NCI-H69 (cell line): ENCODE results near the gene HTR4.
A peak's percentile ranks its signal among the peaks of the same experiment; 100 is the strongest.

ENCODE experiments used
- DNase-seq: peaks from one replicate; lab custom pipeline; 2025; lab: John Stamatoyannopoulos, UW

HTR4 gene

GRCh38 chr5:148607406-148607805 lies 46.9 kb downstream of the HTR4 start:
- DNase-seq = no peak

DNA sequence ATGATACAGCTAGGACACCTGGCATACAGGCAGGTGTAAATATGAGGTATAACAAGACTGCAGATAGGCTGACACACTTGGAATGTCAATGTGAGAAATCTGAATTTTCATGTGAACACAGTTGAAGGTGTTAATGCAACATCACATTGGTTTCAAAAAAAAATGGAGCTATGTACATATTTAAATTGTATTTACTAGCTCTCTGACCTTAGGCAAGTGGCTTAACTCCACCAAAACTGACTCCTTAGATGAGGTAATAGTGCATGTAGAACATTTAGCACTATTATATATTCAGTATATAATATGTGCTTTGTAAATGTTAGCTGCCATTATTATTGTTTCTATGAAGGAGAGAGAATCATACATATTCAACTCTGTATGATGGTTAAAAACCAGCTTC lies 48.0 kb downstream of the HTR4 start:
- DNase-seq = no peak

DNA sequence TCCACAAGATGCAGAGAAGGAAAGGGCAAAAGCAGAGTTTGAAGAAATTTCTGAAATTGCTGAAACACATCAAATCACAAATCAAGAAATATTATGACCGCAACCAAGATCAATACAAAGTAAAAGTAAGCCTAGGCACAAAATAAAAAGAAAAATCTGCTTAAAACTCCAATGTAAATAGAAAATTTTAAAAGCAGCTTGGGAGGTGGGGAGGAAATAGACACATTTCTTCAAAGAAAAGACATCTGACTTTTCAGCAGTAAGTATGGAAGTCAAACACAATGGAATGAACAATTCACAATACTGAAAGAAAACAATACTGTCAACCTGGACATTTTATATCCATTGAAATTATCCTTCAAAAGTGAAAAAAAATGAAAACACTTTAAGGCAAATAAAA lies 55.1 kb downstream of the HTR4 start:
- no peak for DNase-seq

DNA sequence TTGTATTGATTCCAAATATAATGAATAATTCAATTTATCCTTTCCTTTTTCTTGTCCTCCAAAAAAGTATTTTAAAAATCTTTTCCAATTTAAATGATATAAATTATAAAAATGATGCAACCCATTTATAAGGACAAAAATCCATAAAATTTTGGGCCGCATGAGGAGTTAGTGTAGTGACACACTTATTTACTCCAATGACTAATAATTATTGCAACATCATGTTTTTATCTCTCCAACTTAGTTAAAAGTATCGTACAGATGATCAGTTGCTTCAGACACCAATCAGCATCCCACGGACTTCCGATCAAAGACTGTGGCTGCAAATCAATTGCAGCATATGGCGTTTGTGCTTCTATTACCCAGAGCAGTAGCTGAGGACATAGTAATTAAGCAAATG lies 58.6 kb downstream of the HTR4 start:
- no peak for DNase-seq

DNA sequence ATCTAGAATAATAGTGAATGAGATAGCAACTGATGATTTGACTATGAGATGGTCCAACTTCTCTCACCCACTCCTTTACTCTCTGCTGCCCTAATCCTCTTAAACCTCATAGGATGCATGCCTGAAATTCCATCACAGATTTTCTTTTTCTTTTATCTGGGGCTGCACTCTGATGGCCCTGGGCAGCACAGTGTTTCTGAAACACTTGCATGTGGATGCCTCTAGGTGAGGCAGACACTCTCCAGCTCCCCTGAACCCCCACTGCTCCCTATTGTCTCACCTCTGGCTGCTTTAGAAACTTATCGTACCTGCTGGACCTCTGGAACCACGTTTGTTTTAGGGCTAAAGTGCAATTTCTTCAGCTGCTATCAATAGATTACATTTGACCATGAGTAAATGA lies 67.5 kb downstream of the HTR4 start:
- DNase-seq = no peak

DNA sequence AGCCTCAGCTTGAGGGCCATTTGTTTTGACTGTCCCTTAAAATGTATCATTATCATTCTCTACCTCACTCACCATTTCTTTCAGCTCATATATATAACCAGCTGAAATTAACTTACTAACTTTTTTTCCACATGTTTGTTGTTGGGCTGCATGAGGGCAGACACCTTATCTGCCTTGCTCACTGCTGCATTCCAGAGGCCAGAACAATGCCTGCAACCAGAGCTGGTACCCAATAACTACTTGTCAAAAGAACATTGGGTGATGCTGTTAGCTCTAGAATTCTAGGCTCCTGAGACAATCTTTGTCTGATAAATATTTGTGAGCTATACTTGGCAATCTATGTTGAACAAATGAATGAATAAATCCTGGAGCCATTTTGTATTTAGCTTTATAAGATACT lies 68.3 kb downstream of the HTR4 start:
- no peak for DNase-seq

DNA sequence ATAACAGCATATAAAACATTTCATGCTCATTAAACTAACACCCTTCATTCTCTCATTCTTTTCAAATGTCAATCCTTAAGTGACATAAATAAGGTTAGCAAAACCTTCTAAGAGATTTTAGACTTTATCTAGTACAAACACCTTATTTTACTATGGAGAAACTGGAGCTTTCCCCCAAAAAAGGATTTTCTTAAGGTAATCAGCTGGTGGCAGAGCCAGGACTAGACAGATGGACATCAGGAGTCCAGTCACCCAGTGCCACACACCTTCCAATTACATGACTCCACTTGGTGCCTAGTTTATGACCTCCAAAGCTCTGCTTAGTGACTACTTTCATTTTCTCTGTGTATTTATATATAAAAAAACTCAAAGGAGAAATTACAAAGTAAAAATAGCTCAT lies 70.2 kb downstream of the HTR4 start:
- DNase-seq = no peak

DNA sequence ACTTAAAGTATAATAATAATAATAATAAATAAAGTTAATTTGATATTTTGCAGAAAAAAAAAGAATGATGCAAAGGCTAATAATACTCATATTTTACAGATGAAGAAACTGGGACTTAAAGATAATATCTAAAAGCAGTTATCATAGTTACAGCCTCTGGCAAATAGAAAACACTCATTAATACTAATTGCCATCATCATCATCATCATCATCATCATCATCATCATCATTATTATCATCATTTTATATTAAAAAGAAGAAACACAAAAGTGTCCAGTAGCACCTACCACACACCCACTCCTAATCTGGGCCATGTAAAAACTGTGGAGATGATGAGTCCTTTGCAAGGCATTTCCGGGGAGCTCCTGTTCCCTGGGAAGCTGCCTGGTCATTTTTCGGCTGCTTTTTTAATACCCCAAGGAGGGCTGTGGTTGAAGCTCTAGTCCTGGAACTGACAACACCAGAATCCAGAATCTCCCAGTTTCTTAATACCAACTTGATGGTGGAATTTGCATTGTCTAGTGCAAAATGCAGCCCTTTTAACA lies 70.8 kb downstream of the HTR4 start:
- DNase-seq = no peak

- DNase-seq = no peak
These were observed 80.2 kb downstream of the HTR4 start for GRCh38 chr5:148574167-148574566.

- no peak for DNase-seq
These were observed 81.0 kb downstream of the HTR4 start for GRCh38 chr5:148573374-148573773.

DNA sequence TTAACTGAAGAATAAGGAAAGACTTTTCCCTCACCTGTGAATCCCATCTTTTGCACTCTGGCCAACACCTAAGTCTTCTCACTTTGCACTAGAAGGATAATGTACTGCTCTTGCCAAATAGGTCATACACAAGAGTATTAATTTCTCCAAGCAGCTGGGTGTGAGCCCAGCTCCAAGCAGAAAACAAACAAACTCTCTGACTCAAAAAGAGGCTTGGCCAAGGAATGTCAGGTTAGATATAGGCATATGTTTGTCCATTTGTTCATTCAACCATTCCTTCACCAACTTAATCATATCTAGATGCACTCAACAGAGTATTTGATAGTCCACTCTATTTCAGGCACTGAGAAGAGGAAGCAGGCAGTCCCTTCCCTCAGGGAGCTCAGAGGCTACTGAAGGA lies 84.4 kb downstream of the HTR4 start:
- DNase-seq = peak; percentile 8

- no peak for DNase-seq
These were observed 89.2 kb downstream of the HTR4 start for GRCh38 chr5:148565148-148565547.

GRCh38 chr5:148563021-148563420 lies 91.3 kb downstream of the HTR4 start:
- DNase-seq = no peak

DNA sequence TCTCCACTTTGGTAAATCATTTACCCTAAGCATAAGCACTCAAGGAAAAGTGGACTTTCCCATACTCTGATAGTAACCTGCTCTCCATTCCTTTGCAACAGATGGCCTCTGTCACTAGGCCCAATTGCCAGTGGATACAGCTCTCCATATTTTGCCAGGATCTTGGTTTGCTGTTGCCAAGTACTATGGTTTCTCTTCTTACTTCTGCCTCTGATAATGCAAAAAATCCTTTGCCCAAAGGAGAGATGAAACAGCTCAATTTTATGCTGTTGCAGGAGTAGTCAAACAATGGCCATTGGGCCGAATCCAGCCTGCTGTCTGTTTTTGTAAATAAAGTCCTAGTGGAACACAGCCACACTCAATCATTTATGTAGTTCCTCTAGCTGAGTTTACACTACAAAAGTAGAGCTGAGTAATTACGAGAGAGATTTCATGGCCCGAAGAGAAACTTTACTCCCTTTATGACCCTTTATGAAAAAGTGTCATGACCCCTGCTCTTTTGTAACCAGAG lies 92.5 kb downstream of the HTR4 start:
- no peak for DNase-seq

DNA sequence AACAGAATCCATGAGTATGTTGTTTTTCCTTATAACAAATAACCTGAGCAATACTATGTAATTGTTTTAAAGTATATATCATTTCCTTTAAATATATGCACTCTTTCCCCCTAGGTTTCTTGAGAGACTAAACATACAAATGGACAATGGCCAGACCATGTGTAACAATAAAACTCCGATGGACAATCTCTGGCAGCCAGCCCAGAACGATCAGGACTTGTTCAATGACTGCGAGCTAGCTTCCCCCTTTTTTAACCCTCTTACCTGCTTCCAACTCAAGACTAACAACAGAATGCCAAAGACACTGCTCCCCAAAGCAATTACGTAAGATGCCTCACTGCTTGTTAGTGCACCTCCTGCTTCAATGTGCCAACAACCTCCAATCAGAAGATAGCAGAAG lies 94.9 kb downstream of the HTR4 start:
- peak; percentile 33 for DNase-seq

- DNase-seq = no peak
These were observed 95.4 kb downstream of the HTR4 start for GRCh38 chr5:148558892-148559291.

GRCh38 chr5:148556835-148557234 lies 97.5 kb downstream of the HTR4 start:
- no peak for DNase-seq

- DNase-seq = no peak
These were observed 99.7 kb downstream of the HTR4 start for GRCh38 chr5:148554621-148555020.

DNA sequence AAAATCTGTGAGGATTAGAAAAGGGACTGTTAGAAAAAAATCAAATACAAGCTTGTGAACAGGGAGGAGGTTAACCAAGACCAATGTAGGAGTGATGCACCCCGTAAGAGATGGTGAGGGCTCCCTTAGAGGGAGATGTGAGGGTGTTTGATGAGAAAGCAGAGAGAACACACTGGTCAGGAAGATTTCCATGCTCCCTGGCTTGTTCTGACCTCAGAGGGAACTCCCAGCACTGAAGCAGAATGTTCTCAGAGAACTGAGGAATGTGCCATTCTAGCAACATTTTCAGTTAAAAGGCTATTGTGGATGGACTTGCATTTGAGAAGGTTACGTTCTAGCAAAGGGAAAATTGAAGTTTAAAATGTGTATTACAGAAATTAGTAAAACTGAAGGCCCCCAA lies 110.6 kb downstream of the HTR4 start:
- no peak for DNase-seq

DNA sequence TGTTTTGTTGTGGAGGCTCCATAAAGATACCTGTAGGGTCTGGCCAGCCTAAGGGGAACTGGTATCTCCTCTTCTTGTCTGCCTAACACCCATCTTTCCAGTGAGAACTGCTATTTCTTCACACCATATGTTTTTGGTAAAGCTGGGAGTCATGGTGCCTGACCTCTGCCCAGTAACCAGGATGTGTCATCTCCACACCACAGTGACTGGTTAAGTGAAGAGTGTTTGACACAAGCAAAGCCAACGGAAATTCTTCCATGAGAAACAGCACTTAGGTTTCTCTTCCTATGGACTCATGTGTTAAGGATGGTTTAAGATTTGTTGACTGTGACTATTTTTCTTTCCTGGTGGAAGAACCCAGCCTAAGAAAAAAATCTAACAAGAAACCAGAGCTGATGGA lies 111.5 kb downstream of the HTR4 start:
- no peak for DNase-seq

DNA sequence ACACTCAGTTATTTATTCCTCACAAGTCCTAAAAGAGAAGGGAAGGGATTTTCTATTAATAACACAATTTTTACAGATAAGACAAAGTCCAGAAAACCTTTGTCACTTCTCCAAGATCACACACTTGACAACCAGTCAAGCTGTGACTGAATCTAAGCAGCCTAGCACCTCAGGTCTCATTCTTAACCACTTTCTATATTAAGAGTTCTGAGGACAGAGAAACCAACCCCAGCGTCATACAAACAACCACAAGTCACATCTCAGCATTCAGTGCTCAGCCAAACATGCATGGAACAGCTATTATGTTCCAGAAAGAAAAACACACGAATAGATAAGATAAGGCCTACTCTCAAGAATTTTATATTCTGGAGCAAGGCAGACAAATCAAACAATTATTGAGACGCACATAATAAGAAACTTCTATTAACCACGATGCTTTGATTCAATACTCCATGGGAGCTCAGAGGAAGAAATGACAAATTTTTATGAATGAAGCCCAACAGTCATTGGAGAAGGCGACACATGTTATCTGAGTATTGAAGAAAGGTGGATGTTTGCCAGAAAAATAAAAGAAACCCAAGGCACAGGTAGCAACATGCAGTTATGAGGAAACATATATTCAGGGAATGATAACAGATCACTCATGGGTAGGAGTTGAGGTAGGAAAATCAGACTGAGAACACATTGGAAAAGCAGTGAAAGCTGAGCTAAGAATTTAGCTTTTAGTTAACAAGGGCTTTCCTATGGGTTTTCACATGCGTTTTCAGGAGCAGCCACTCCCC lies 113.1 kb downstream of the HTR4 start:
- DNase-seq = no peak

- DNase-seq = no peak
These were observed 113.7 kb downstream of the HTR4 start for GRCh38 chr5:148540647-148541046.

DNA sequence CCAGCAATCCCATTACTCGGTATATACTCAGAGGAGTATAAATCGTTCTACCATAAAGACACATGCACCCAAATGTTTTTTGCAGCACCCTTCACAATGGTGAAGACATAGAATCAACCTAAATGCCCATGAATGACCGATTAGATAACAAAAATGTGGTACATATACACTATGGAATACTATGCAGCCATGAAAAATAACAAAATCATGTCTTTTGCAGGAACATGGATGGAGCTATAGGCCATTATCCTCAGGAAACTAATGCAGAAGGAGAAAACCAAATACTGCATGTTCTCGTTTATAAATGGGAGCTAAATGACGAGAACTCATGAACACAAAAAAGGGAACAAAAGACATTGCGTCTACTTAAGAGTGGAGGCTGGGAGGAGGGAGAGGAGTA lies 114.5 kb downstream of the HTR4 start:
- DNase-seq = no peak

GRCh38 chr5:148535190-148535589 lies 119.1 kb downstream of the HTR4 start:
- no peak for DNase-seq
